HCT116 (cell line): ENCODE data around the gene ACSM3.

Source experiments
- CEBPB ChIP-seq: IDR thresholded peaks from 2 replicates; pipeline ENCODE4 v1.6.1; 2012; ENCODE audit warnings: low read depth
- EZH2 ChIP-seq: fragments of 200-600 bp; sonication (generic); IDR thresholded peaks from 2 replicates; pipeline ENCODE4 v1.6.1; 2017; ENCODE audit warnings: antibody characterized with exemption, mixed run types
- EZH2phosphoT487 ChIP-seq: fragments of 200-600 bp; IDR thresholded peaks from 2 replicates; pipeline ENCODE4 v1.6.1; 2018; ENCODE audit warnings: antibody characterized with exemption, borderline replicate concordance
- JUND ChIP-seq: IDR thresholded peaks from 2 replicates; pipeline ENCODE4 v1.6.1; 2012
- POLR2A ChIP-seq: IDR thresholded peaks from 2 replicates; pipeline ENCODE4 v1.7.0; 2011; ENCODE audit warnings: borderline replicate concordance; ENCODE audit not compliant: insufficient read depth, insufficient read length; ENCODE audit errors: extremely low read depth
- RAD21 ChIP-seq: IDR thresholded peaks from 2 replicates; pipeline ENCODE4 v1.6.1; 2012; ENCODE audit warnings: low read depth, mild to moderate bottlenecking
- YY1 ChIP-seq: IDR thresholded peaks from 2 replicates; pipeline ENCODE4 v1.6.1; 2011; ENCODE audit warnings: low read length, low read depth, moderate library complexity, mild to moderate bottlenecking; ENCODE audit not compliant: insufficient replicate concordance; ENCODE audit errors: extremely low read depth
- ZNF274 ChIP-seq: fragments of 200-500 bp; sonication (Bioruptor generic); IDR thresholded peaks from 2 replicates; pipeline ENCODE4 v1.6.1; 2014; ENCODE audit warnings: mild to moderate bottlenecking, low read depth, low read length, inconsistent platforms
- TF ChIP-seq, protein P1 (sequence below), 3 experiments: fragments of 200-600 bp in 1 of 3; sonication (generic) in 1 of 3; IDR thresholded peaks in 2 of 3; conservative IDR thresholded peaks in 1 of 3; 2 replicates each; pipeline ENCODE4 v1.5.1; 2012 to 2017; ENCODE audit warnings: low read depth in 2 of 3, low read length in 2 of 3, antibody characterized with exemption in 1 of 3, borderline replicate concordance in 1 of 3, control low read depth in 1 of 3, mild to moderate bottlenecking in 1 of 3, mixed read lengths in 1 of 3, mixed run types in 1 of 3, moderate library complexity in 1 of 3; ENCODE audit not compliant: insufficient read depth in 1 of 3

DNA sequence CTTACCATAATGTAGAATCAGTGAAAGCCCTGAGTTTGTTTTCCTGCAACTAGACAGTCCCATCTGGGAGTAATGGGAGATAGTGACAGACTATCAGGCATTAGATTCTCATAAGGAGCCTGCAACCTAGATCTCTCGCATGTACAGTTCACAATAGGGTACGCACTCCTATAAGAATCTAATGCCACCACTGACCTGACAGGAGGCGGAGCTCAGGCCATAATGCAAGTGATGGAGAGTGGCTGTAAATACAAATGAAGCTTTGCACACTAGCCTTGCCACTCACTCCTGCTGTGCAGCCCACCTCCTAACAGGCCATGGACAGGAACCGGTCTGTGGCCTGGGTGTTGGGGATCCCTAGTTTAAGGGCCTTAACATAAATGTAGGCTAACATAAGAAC lies 43.6 kb upstream of the ACSM3 start:
- TF ChIP-seq RAD21 (no peak), POLR2A (no peak), JUND (no peak), YY1 (no peak), ZNF274 (no peak), EZH2 (no peak), EZH2phosphoT487 (no peak), CEBPB (no peak)
- TF ChIP-seq, protein P1, sequence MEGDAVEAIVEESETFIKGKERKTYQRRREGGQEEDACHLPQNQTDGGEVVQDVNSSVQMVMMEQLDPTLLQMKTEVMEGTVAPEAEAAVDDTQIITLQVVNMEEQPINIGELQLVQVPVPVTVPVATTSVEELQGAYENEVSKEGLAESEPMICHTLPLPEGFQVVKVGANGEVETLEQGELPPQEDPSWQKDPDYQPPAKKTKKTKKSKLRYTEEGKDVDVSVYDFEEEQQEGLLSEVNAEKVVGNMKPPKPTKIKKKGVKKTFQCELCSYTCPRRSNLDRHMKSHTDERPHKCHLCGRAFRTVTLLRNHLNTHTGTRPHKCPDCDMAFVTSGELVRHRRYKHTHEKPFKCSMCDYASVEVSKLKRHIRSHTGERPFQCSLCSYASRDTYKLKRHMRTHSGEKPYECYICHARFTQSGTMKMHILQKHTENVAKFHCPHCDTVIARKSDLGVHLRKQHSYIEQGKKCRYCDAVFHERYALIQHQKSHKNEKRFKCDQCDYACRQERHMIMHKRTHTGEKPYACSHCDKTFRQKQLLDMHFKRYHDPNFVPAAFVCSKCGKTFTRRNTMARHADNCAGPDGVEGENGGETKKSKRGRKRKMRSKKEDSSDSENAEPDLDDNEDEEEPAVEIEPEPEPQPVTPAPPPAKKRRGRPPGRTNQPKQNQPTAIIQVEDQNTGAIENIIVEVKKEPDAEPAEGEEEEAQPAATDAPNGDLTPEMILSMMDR (IDR thresholded peaks at IDR 0.05 in 2 of 3, conservative IDR thresholded peaks at IDR 0.05 in 1 of 3; ENCODE audit: borderline replicate concordance in 1 of 3, insufficient read depth in 1 of 3, low read depth in 2 of 3, low read length in 2 of 3), result no peak
